NCI-H1092 treated with DMSO at 0.1 percent for 48 hours (cell line): ENCODE data around the gene CBX8.

Experiments used
- DNase-seq: peaks from one replicate; lab custom pipeline; 2025; lab: John Stamatoyannopoulos, UW

The CBX8 gene

DNA sequence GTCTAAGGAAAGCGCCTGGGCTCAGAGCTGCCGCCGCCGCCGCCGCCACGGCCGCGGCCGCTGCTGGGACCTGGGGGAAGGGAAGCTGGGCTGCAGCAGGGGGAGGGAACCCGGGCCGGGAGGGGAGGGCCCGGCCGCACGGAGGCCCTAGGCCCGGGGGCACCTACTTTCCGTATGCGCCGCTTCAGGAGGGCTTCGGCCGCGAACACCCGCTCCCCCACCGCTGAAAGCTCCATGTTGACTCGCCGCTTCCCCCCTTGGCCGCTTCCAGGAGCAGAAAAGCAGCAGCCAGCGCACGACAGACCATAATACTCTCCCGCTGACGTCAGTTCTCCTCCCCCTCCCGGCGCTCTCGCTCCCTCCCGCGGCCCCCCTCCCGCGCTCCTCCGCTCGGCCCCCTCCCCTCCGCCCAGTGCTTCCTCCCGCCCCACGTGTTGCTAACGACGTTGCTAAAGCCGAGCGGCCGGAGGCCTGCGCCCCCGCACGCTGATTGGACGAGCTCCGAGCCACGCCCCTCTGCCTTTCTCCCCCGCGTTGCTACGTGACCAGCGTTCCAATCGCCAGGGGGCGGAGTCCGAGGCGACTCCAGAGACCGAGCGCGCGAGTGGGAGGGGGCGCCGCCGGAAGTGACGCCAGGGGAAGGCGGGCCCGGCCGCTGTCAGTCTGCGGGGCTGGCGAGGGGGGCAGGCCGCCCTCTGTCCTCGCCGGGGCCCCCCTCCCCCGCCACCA, at the start of gene CBX8:
TSS of gene CBX8 (minus strand) at position 315 of the 729 bp plus-strand sequence. CDS start at position 236, 79 bp downstream.
- peak; percentile 99 for DNase-seq

- no peak for DNase-seq
Measured at GRCh38 chr17:79845601-79845949, 48.7 kb upstream of the CBX8 start.

GRCh38 chr17:79844869-79845600, 48.2 kb upstream of the CBX8 start:
- no peak for DNase-seq

GRCh38 chr17:79843816-79844800, 47.2 kb upstream of the CBX8 start:
- peak; percentile 22 for DNase-seq

- DNase-seq, result no peak
Measured at GRCh38 chr17:79843474-79843815, 46.6 kb upstream of the CBX8 start.

GRCh38 chr17:79842656-79843473, 46.0 kb upstream of the CBX8 start:
- peak; percentile 34 for DNase-seq

DNA sequence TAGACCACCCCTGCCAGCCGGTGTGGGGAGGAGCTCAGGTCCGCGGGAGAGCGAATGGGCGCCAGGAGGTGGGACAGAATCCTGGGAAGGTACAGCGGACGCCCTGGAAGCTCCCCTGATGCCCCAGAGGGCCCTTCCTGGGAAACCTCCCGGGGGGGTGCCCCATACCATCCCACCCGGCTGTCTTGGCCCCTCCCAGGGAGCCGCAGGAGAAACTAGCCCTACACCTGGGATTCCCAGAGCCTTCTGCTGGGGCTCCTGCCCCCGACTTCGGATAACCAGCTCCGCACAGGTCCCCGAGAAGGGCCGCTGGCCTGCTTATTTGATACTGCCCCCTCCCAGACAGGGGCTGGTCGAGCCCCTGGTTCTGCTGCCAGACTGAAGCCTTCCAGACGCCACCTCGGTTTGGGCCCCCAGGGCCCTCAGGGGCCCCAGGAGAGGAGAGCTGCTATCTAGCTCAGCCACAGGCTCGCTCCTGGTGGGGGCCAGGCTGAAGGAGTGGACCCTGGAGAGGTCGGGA, 45.3 kb upstream of the CBX8 start:
- DNase-seq, result no peak

DNA sequence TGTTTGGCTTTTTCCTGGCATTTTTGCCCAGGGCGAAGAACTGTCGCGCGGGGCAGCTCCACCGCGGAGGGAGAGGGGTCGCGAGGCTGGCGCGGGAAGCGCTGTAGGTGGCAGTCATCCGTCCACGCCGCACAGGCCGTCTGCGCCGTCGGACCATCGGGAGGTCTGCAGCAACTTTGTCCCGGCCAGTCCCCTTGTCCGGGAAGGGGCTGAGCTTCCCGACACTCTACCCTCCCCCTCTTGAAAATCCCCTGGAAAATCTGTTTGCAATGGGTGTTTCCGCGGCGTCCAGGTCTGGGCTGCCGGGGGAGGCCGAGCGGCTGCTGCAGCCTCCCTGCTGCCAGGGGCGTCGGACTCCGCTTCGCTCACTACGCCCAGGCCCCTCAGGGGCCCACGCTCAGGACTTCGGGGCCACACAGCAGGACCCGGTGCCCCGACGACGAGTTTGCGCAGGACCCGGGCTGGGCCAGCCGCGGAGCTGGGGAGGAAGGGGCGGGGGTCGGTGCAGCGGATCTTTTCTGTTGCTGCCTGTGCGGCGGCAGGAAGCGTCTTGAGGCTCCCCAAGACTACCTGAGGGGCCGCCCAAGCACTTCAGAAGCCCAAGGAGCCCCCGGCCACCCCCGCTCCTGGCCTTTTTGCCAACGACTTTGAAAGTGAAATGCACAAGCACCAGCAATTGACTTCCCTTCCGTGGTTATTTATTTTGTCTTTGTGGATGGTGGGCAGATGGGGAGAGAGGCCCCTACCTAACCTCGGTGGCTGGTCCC, 44.7 kb upstream of the CBX8 start:
- DNase-seq, result no peak

- no peak for DNase-seq
Measured at GRCh38 chr17:79840989-79841286, 44.1 kb upstream of the CBX8 start.

DNA sequence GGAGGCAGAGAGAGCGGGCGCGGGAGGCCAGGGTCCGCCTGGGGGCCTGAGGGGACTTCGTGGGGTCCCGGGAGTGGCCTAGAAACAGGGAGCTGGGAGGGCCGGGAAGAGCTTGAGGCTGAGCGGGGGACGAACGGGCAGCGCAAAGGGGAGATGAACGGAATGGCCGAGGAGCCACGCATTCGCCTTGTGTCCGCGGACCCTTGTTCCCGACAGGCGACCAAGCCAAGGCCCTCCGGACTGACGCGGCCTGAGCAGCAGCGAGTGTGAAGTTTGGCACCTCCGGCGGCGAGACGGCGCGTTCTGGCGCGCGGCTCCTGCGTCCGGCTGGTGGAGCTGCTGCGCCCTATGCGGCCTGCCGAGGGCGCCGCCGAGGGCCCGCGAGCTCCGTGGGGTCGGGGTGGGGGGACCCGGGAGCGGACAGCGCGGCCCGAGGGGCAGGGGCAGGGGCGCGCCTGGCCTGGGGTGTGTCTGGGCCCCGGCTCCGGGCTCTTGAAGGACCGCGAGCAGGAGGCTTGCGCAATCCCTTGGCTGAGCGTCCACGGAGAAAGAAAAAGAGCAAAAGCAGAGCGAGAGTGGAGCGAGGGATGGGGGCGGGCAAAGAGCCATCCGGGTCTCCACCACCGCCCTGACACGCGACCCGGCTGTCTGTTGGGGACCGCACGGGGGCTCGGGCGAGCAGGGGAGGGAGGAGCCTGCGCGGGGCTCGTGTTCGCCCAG, 43.6 kb upstream of the CBX8 start:
- DNase-seq, result no peak

GRCh38 chr17:79839356-79840268, 42.7 kb upstream of the CBX8 start, which contains the start of gene CBX4:
Gene CBX4 (minus strand): TSS chr17:79839440. CDS start chr17:79839251, 189 bp downstream.
- DNase-seq, result peak; percentile 89

- DNase-seq, result peak; percentile 42
Measured at GRCh38 chr17:79838522-79839274, 41.8 kb upstream of the CBX8 start.

DNA sequence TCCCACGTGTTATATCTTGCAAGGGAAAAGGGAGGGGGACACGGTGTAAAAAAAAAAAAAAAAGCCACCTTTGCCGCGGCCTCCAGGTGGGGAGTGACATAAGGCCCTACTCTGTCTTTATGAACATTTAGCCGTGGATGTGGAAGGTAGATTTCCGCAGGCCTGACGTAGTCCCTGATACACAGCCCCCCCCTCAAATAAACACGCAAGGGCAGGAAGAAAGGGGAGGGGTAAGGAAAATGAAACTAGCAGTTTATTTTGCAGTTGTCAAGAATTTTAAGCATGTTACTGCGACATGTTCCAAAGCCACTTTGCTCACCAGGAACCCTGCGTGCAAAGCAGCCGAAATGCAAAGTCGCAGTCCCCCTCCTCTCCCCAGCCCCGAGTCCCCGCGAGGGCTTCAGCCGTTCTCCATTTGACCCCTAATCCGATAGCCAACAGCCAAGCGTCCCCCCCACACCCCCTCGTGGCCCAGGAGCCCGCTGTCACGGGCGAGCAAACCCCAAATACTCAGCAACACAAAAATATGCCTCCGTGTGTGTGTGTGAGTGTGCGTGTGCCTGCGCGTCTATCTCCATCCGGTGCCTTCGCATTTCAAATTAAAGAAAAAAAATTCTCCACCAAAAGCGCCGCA, 41.1 kb upstream of the CBX8 start:
- no peak for DNase-seq

- DNase-seq, result no peak
Measured at GRCh38 chr17:79836972-79837887, 40.4 kb upstream of the CBX8 start.

DNA sequence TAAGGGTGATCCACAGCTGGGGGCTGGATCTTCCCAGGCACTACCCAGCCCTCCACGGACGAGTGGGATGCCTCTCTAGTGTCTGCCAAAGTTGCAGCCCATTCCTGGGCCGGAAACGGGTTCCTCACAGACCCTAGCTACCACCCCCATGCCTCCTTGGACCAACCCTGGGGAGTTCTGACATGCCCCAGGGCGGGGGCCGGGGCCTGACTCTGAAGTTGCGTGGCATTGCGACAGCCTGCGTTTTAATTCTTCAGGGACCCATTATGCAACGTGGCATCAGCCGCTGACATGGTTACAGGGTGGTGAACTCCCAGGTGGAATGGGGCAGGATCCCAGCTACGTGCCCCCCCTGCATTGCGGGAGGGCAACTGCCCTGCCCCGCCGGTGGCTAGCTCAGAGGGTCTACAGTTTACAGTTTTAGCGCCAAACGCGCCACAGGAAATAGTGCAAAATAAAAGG, 39.7 kb upstream of the CBX8 start:
- no peak for DNase-seq

DNA sequence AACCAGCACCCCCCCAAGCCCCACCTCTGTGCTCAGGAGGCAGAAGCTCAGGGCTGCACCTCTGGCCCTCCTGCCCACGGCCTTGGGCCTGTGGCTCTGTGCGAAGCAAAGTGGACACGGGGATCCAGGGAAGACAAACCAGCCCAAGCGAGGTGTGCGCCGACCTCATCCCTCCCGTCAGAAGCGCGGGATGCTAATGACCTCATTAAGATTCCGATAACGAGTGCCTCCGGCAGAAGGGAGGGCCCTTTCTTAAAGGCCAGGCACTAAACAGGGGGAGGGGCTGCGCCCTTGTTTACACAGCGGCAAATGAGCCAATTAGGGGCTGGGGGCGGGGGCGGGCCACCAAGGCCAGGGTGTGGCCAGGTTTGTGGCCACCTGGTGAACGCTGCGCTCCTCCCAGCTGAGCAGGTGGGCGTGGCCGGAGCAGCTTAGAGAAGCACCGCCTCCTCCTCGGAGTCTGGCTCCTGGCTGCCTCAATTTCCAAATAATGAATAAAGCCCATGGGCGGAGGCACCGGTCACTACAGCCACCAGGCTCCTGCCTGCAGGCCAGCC, 39.2 kb upstream of the CBX8 start:
- no peak for DNase-seq
